ENCODE results near the gene BMPER. TPM values are rescaled to one million over a fixed set of nuclear protein-coding genes. Genes with fewer than 3 reads are reported as not detected.

BMPER gene
- total RNA-seq, 4 donors from 2014 or later = 0.65 to 6.5 (median 3.5) TPM

GRCh38 chr7:34189031-34189430, 283.7 kb downstream of the BMPER start:
- H3K36me3 ChIP-seq = no peaks in the 10 kb centered on the region
- WGBS = 95% methylated on average over 3 of the region's 3 CpGs
- DNase-seq (ENCODE audit: extremely low spot score) = no peak

GRCh38 chr7:34190299-34190698, 285.0 kb downstream of the BMPER start:
- intact Hi-C loops (cut with DNase I) = no loop called here
- TF ChIP-seq POLR2A (IDR thresholded peaks at IDR 0.05; ENCODE audit: low read depth) (no peak), EP300 (IDR thresholded peaks at IDR 0.05) (no peak)
- Histone ChIP-seq H3K4me3 (no peak overlapping the region), H3K36me3 (no peaks in the 10 kb centered on the region), H3K27me3 (no peaks in the 10 kb centered on the region), H3K9me3 (no peaks in the 10 kb centered on the region), H3K27ac (replicated peaks in 1 of 4) (no peak overlapping the region), H3K4me1 (peaks cover 0 to 18% (median 0%) of the 10 kb centered on the region in 4 donors)
- WGBS = 78% methylated on average over 3 of the region's 4 CpGs
- DNase-seq (ENCODE audit: extremely low spot score) = no peak

More at GRCh38 chr7:34189031-34189430, 283.7 kb downstream of the BMPER start:
- Histone ChIP-seq H3K27me3 (no peaks in the 10 kb centered on the region), H3K4me3 (no peak overlapping the region), H3K4me1 (peaks cover 0 to 18% (median 0%) of the 10 kb centered on the region in 4 donors), H3K27ac (replicated peaks in 1 of 4) (no peak overlapping the region), H3K9me3 (no peaks in the 10 kb centered on the region)
- intact Hi-C loops (cut with DNase I) = no loop called here
- TF ChIP-seq CTCF (IDR thresholded peaks at IDR 0.05) (no peak), POLR2A (IDR thresholded peaks at IDR 0.05; ENCODE audit: low read depth) (no peak), POLR2AphosphoS5 (IDR thresholded peaks at IDR 0.05) (no peak), EP300 (IDR thresholded peaks at IDR 0.05) (no peak)

- Histone ChIP-seq H3K36me3 (no peaks in the 10 kb centered on the region), H3K4me3 (no peak overlapping the region), H3K9me3 (no peaks in the 10 kb centered on the region), H3K27ac (replicated peaks in 1 of 4) (no peak overlapping the region), H3K4me1 (peaks cover 0 to 18% (median 0%) of the 10 kb centered on the region in 4 donors), H3K27me3 (no peaks in the 10 kb centered on the region)
- no peak for DNase-seq (ENCODE audit: extremely low spot score)
- intact Hi-C loops (cut with DNase I) = no loop called here
- 86% methylated on average over 8 of the region's 8 CpGs for WGBS
- no peak for TF ChIP-seq EP300 (IDR thresholded peaks at IDR 0.05)
- no peak for TF ChIP-seq POLR2AphosphoS5 (IDR thresholded peaks at IDR 0.05)
- TF ChIP-seq CTCF (IDR thresholded peaks at IDR 0.05) = no peak
- no peak for TF ChIP-seq POLR2A (IDR thresholded peaks at IDR 0.05; ENCODE audit: low read depth)
These were observed 285.8 kb downstream of the BMPER start for GRCh38 chr7:34191162-34191561.

GRCh38 chr7:34191771-34192479, 286.6 kb downstream of the BMPER start:
- H3K4me1 ChIP-seq = peaks cover 0 to 15% (median 0%) of the 10 kb centered on the region in 4 donors
- H3K27ac ChIP-seq (replicated peaks in 1 of 4) = no peak overlapping the region
- DNase-seq (ENCODE audit: extremely low spot score) = no peak
- intact Hi-C loops (cut with DNase I) = no loop called here
- no peaks in the 10 kb centered on the region for H3K9me3 ChIP-seq
- no peak overlapping the region for H3K4me3 ChIP-seq
- no peaks in the 10 kb centered on the region for H3K27me3 ChIP-seq
- WGBS = 77% methylated on average over 6 of the region's 6 CpGs
- no peaks in the 10 kb centered on the region for H3K36me3 ChIP-seq
- no peak for TF ChIP-seq CTCF (IDR thresholded peaks at IDR 0.05)
- TF ChIP-seq EP300 (IDR thresholded peaks at IDR 0.05) = no peak
- TF ChIP-seq POLR2A (IDR thresholded peaks at IDR 0.05; ENCODE audit: low read depth) = no peak
- TF ChIP-seq POLR2AphosphoS5 (IDR thresholded peaks at IDR 0.05) = no peak

GRCh38 chr7:34192906-34193305, 287.6 kb downstream of the BMPER start:
- H3K4me3 ChIP-seq = no peak overlapping the region
- H3K9me3 ChIP-seq = no peaks in the 10 kb centered on the region
- no peaks in the 10 kb centered on the region for H3K27me3 ChIP-seq
- 92% methylated on average over 1 of the region's 1 CpG for WGBS
- intact Hi-C loops (cut with DNase I) = no loop called here
- no peak overlapping the region for H3K27ac ChIP-seq (replicated peaks in 1 of 4)
- TF ChIP-seq POLR2A (IDR thresholded peaks at IDR 0.05; ENCODE audit: low read depth) = no peak
- H3K36me3 ChIP-seq = no peaks in the 10 kb centered on the region
- H3K4me1 ChIP-seq = peaks cover 0 to 9% (median 0%) of the 10 kb centered on the region in 4 donors
- no peak for DNase-seq (ENCODE audit: extremely low spot score)

All from esophagus muscularis mucosa (tissue), 4 donors.